NCI-H146 treated with DMSO at 0.1 percent for 48 hours (cell line): ENCODE measurements around the gene NDC80.
"Not testable (repeated sequence)": the region's sequence is repeated elsewhere in the genome, so short reads cannot be mapped to it uniquely, and the experiment has no call there.

Experiments
- DNase-seq: peaks from one replicate; lab custom pipeline; 2025; ENCODE audit not compliant: unreplicated experiment; lab: John Stamatoyannopoulos, UW

NDC80 gene

GRCh38 chr18:2618009-2618408, 46.7 kb downstream of the NDC80 start:
- DNase-seq: no peak

- DNase-seq: peak; percentile 14
Observed at GRCh38 chr18:2625217-2625616, 53.9 kb downstream of the NDC80 start.

GRCh38 chr18:2627821-2628276, 56.5 kb downstream of the NDC80 start:
- no peak for DNase-seq

GRCh38 chr18:2629003-2629402, 57.6 kb downstream of the NDC80 start:
- no peak for DNase-seq

GRCh38 chr18:2635586-2635985, 64.2 kb downstream of the NDC80 start:
- no peak for DNase-seq

- no peak for DNase-seq
Observed at GRCh38 chr18:2636126-2636631, 64.8 kb downstream of the NDC80 start.

- no peak for DNase-seq
Observed at GRCh38 chr18:2641638-2642037, 70.3 kb downstream of the NDC80 start.

GRCh38 chr18:2642771-2643170, 71.4 kb downstream of the NDC80 start:
- no peak for DNase-seq

GRCh38 chr18:2644535-2644934, 73.2 kb downstream of the NDC80 start:
- no peak for DNase-seq

- DNase-seq: no peak
Observed at GRCh38 chr18:2651981-2652380, 80.6 kb downstream of the NDC80 start.

GRCh38 chr18:2653467-2653866, 82.1 kb downstream of the NDC80 start:
- no peak for DNase-seq

GRCh38 chr18:2654169-2654927, 83.0 kb downstream of the NDC80 start:
- DNase-seq: no peak

GRCh38 chr18:2654928-2655177, 83.5 kb downstream of the NDC80 start:
- DNase-seq: no peak

GRCh38 chr18:2655178-2655953, 84.0 kb downstream of the NDC80 start, which contains the start of gene SMCHD1:
SMCHD1 (plus strand) TSS chr18:2655726; CDS start chr18:2656076, 350 bp downstream.
- peak; percentile 87 for DNase-seq

- DNase-seq: peak; percentile 48
Observed at GRCh38 chr18:2655954-2656236, 84.5 kb downstream of the NDC80 start.

GRCh38 chr18:2656237-2656980, 85.1 kb downstream of the NDC80 start:
- peak; percentile 23 for DNase-seq

GRCh38 chr18:2656981-2657512, 85.7 kb downstream of the NDC80 start:
- no peak for DNase-seq

GRCh38 chr18:2657788-2658458, 86.6 kb downstream of the NDC80 start:
- DNase-seq: no peak

GRCh38 chr18:2660849-2661248, 89.5 kb downstream of the NDC80 start:
- not testable (repeated sequence) for DNase-seq

- not testable (repeated sequence) for DNase-seq
Observed at GRCh38 chr18:2662288-2662687, 90.9 kb downstream of the NDC80 start.

GRCh38 chr18:2662990-2663389, 91.6 kb downstream of the NDC80 start:
- no peak for DNase-seq
